ENCODE data around the gene SUSD4. TPM values are rescaled to one million over a fixed set of nuclear protein-coding genes. Genes with fewer than 3 reads are reported as not detected.

Gene SUSD4
- total RNA-seq, 1 experiment from 2014 or later: 11.9 TPM

- in situ Hi-C loops (cut with HindIII; ENCODE audit: low pct_unique_long_range_greater_than_20kb, low sequenced_read_pairs): no loop called here
- DNase-seq (ENCODE audit: low read depth): no peak
Observed at GRCh38 chr1:223337174-223337869, 26.7 kb downstream of the SUSD4 start.

GRCh38 chr1:223334156-223334555, 29.8 kb downstream of the SUSD4 start:
- DNase-seq (ENCODE audit: low read depth): no peak
- in situ Hi-C loops (cut with HindIII; ENCODE audit: low pct_unique_long_range_greater_than_20kb, low sequenced_read_pairs): no loop called here

GRCh38 chr1:223332997-223333396, 31.0 kb downstream of the SUSD4 start:
- in situ Hi-C loops (cut with HindIII; ENCODE audit: low pct_unique_long_range_greater_than_20kb, low sequenced_read_pairs): no loop called here
- DNase-seq (ENCODE audit: low read depth): no peak

GRCh38 chr1:223331929-223332328, 32.0 kb downstream of the SUSD4 start:
- in situ Hi-C loops (cut with HindIII; ENCODE audit: low pct_unique_long_range_greater_than_20kb, low sequenced_read_pairs): no loop called here
- no peak for DNase-seq (ENCODE audit: low read depth)

DNA sequence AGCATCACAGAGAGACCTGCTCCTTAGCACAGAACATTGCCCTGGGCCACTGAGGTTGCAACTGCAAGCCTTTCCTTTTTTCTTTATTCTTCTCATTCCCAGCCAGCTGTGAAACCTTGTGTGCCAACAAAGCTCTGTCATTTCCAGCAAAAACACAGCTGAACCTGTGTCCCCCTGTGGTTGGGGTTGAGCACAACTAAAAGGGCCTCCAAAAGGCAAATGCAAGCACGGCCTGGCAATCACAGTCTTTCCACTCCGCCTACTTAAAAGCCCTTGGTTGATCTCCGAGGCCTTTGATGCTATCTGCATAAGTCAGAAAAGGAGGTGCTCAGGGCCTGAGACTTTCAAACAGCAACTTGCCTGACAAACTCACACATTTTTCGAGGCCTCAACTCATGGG, 32.7 kb downstream of the SUSD4 start:
- DNase-seq (ENCODE audit: low read depth): no peak
- in situ Hi-C loops (cut with HindIII; ENCODE audit: low pct_unique_long_range_greater_than_20kb, low sequenced_read_pairs): no loop called here

GRCh38 chr1:223330466-223330865, 33.5 kb downstream of the SUSD4 start:
- in situ Hi-C loops (cut with HindIII; ENCODE audit: low pct_unique_long_range_greater_than_20kb, low sequenced_read_pairs): no loop called here
- DNase-seq (ENCODE audit: low read depth): no peak

DNA sequence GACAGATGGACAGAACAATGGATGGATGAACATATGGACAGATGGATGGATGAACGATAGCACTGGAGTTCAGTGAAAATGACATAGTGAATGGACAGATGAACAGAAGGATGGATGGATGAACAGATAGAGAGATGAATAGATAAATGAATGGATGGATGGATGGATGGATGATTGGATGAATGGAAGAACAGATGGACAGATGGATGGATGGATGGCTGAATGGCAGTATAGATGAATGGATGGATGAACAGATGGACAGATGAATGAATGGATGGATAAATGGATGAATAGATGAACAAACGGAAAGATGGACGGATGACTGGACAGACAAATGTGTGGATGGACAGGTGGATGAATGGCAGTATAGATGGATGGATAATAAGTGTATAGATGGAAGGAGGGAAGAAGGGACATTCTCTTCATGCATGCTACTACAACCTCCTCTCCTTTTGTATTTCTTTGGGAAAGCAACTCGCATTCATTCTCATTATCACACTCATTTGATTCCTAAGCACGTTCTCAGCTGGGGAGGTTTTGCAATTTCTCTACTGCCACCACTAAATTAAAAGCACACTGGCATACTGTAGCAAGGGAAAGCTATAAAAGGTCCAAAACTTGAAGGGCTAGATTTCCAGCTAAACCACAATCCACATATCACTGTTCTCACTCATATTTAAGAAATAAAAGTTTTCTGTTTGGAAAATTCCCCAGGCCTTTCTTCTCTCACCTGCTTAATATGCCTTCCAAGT, 34.1 kb downstream of the SUSD4 start:
- in situ Hi-C loops (cut with HindIII; ENCODE audit: low pct_unique_long_range_greater_than_20kb, low sequenced_read_pairs): no loop called here
- no peak for DNase-seq (ENCODE audit: low read depth)

DNA sequence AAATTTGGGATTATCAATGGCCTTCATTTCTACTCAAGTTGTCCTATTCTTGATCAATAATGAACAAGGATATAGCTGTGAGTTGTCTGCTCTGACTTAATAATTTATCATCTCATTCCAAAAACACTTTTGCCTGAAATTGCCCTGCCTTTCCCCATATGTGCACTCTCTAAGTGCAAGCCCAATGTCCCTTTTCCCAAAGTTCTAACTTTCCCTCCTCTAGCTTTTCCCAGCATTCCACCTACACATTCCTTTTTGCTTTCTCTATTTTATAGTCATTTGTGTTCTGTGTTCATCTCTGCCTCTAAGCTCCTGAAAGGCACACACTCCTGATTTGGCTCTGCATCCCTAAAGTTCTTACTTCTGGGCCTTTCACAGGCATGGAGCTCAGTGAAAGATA, 34.7 kb downstream of the SUSD4 start:
- DNase-seq (ENCODE audit: low read depth): no peak
- in situ Hi-C loops (cut with HindIII; ENCODE audit: low pct_unique_long_range_greater_than_20kb, low sequenced_read_pairs): no loop called here

GRCh38 chr1:223328566-223328965, 35.4 kb downstream of the SUSD4 start:
- no peak for DNase-seq (ENCODE audit: low read depth)
- in situ Hi-C loops (cut with HindIII; ENCODE audit: low pct_unique_long_range_greater_than_20kb, low sequenced_read_pairs): no loop called here

- in situ Hi-C loops (cut with HindIII; ENCODE audit: low pct_unique_long_range_greater_than_20kb, low sequenced_read_pairs): no loop called here
- DNase-seq (ENCODE audit: low read depth): no peak
Observed at GRCh38 chr1:223326776-223327175, 37.2 kb downstream of the SUSD4 start.

DNA sequence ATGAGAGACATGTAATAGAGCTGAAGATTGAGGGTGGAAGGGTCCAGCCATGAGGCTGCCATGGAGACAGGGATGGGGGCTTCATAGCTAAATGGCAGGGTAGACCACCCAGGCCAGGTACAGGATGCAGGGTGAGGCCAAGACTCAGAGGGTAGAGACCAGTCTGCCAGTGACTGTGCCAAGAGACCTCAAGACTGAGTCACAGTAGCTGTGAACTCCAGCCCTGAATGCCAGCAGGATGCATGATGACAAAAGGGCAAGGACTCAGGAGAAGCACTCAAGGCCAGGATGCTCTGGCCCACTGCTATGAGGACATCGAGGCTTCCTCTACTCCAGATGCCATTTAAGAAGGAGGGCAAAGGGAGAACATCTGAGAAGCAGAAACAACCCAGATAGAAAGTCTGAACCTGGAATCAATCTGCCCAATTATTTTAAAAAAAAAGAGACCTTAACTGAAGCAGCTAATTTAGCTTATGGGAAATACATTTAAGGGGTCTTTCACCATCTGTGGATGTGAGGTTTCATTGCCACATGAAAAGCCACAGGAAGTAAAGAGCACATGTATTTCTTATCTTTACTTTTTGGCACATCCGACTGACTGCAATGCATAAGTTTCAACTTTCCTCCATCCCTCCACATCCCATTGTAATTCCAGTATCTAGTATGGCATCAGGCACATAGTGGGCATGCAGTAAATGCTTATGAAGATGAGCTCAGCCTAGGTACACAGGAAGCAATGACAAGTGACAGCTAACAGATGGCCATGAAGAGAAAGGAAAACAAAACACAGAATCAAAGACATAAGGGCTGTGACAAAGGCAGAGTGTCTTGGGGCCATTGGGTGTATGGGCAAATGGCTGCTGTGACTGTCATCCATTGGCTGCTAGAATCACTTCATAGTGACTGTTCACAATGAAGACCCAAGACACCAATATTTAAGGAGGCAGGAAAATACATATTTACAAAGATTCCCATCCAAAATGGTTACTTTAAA, 40.2 kb downstream of the SUSD4 start:
- in situ Hi-C loops (cut with HindIII; ENCODE audit: low pct_unique_long_range_greater_than_20kb, low sequenced_read_pairs): no loop called here
- no peak for DNase-seq (ENCODE audit: low read depth)

GRCh38 chr1:223322868-223323267, 41.1 kb downstream of the SUSD4 start:
- in situ Hi-C loops (cut with HindIII; ENCODE audit: low pct_unique_long_range_greater_than_20kb, low sequenced_read_pairs): no loop called here
- DNase-seq (ENCODE audit: low read depth): no peak

DNA sequence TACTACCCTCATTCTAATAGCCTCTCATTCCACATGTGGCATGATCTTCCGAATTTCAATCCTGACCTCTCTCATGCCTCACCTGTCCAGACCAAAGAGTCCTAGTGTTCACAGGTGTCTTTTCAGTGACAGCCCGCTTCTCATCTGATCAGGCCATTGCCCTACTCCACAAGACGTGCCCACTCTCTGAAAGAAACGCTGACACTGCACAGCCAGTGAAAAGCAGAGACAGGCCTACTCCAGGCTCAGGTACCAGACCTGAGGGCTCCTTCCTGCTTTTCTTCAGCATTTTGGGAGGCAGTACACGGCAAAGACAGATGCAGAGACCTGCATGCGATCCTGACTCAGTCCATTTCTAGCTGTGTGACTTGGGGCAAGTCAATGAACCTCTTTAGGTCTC, 43.0 kb downstream of the SUSD4 start:
- DNase-seq (ENCODE audit: low read depth): no peak

DNA sequence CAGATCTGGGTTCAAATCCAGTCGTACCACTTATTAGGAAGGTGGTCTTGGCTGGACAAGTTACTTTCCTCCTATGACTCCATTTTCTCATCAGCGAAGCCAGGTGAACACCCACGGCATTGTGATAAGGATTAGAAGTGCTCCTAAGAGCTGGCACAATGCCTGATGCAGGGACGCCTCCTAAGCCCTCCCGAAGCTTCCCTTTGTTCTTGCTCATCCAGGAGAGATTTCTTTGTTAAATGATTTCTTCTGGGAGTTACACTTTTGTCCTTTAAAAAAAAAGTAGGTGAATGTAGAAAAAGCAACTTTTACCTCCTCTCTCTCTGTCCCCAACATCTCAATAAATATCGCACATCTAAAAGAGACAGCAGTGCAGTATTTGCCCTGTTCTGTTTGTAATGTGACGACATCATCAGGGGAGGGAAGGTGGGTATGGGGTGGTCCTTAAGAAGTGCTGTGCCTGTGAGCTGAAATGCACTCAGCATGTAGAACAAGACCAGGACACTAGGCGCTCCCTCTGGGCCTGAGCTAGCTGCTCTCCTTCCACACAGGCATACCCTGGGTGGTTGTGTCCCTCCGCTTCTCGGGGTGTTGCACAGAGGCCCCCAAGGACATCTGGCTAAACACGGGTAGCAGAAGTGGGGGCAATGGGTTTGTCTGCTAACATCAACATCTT, 43.9 kb downstream of the SUSD4 start:
- in situ Hi-C loops (cut with HindIII; ENCODE audit: low pct_unique_long_range_greater_than_20kb, low sequenced_read_pairs): no loop called here
- DNase-seq (ENCODE audit: low read depth): no peak

More for the DNA sequence above, 43.0 kb downstream of the SUSD4 start:
- in situ Hi-C loops (cut with HindIII; ENCODE audit: low pct_unique_long_range_greater_than_20kb, low sequenced_read_pairs): no loop called here

DNA sequence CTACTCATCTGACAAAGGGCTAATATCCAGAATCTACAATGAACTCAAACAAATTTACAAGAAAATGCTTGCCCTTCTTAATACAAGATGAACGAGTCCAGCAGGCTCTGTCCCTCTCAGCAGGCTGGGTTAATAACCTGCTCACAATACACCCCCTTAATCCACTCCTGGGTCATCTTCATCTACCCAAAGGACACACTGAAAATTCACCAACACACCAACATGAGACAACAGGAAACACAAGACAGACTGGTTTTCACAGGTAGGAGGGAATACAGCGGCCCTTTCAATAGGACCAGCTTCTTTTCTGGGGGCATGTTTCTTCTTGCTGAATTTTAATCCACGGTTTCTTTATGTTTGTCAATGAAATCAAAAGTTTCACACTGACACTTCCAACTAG, 44.6 kb downstream of the SUSD4 start:
- no peak for DNase-seq (ENCODE audit: low read depth)
- in situ Hi-C loops (cut with HindIII; ENCODE audit: low pct_unique_long_range_greater_than_20kb, low sequenced_read_pairs): no loop called here

- in situ Hi-C loops (cut with HindIII; ENCODE audit: low pct_unique_long_range_greater_than_20kb, low sequenced_read_pairs): no loop called here
- no peak for DNase-seq (ENCODE audit: low read depth)
Observed at GRCh38 chr1:223316082-223316481, 47.9 kb downstream of the SUSD4 start.

DNA sequence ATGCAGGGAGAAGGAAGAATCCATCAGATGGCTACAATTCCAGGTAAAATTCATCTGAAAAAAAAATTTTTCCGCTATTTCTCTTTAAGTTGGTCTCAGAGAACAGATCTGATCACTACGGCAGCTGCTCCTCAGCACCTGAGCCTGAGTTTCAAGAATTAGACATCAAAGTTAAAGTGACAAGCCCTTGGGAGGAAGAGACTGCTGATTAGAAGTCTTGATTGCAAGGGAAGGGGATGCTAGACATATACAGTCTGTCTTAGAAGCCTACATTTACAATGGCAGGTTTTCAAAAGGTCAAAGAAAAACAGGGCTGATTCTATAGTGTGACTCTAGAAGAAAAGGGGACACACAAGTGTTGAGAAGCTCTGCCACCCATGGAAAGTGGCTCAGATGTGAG, 48.3 kb downstream of the SUSD4 start:
- DNase-seq (ENCODE audit: low read depth): no peak
- in situ Hi-C loops (cut with HindIII; ENCODE audit: low pct_unique_long_range_greater_than_20kb, low sequenced_read_pairs): no loop called here

GRCh38 chr1:223313415-223313754, 50.6 kb downstream of the SUSD4 start:
- DNase-seq (ENCODE audit: low read depth): no peak
- in situ Hi-C loops (cut with HindIII; ENCODE audit: low pct_unique_long_range_greater_than_20kb, low sequenced_read_pairs): no loop called here
